ENCODE data around the gene TLR10.
A peak's percentile ranks its signal among the peaks of the same experiment; 100 is the strongest.

The TLR10 gene

GRCh38 chr4:38764277-38764676 lies 18.5 kb downstream of the TLR10 start:
- DNase-seq (ENCODE audit: low read depth in 2 of 2): no peak

GRCh38 chr4:38762560-38762959 lies 20.2 kb downstream of the TLR10 start:
- DNase-seq (ENCODE audit: low read depth in 2 of 2): no peak

GRCh38 chr4:38759790-38760122 lies 23.0 kb downstream of the TLR10 start:
- no peak for DNase-seq (ENCODE audit: low read depth in 2 of 2)

- DNase-seq (ENCODE audit: low read depth in 2 of 2): peak; percentile 18 to 56
Observed at GRCh38 chr4:38759113-38759789, 23.5 kb downstream of the TLR10 start.

GRCh38 chr4:38757945-38758600 lies 24.7 kb downstream of the TLR10 start:
- DNase-seq (ENCODE audit: low read depth in 2 of 2): no peak

GRCh38 chr4:38752941-38753806 lies 29.6 kb downstream of the TLR10 start:
- DNase-seq (ENCODE audit: low read depth in 2 of 2): no peak

GRCh38 chr4:38752372-38752940 lies 30.3 kb downstream of the TLR10 start:
- DNase-seq (ENCODE audit: low read depth in 2 of 2): no peak

GRCh38 chr4:38751341-38752010 lies 31.3 kb downstream of the TLR10 start:
- DNase-seq (ENCODE audit: low read depth in 2 of 2): no peak

GRCh38 chr4:38749336-38749735 lies 33.5 kb downstream of the TLR10 start:
- no peak for DNase-seq (ENCODE audit: low read depth in 2 of 2)

- DNase-seq (ENCODE audit: low read depth in 2 of 2): no peak
Observed at GRCh38 chr4:38747629-38748028, 35.2 kb downstream of the TLR10 start.

GRCh38 chr4:38745881-38746280 lies 36.9 kb downstream of the TLR10 start:
- no peak for DNase-seq (ENCODE audit: low read depth in 2 of 2)

- no peak for DNase-seq (ENCODE audit: low read depth in 2 of 2)
Observed at GRCh38 chr4:38743866-38744265, 38.9 kb downstream of the TLR10 start.

GRCh38 chr4:38740303-38740702 lies 42.5 kb downstream of the TLR10 start:
- no peak for DNase-seq (ENCODE audit: low read depth in 2 of 2)

GRCh38 chr4:38738940-38739803 lies 43.6 kb downstream of the TLR10 start:
- DNase-seq (ENCODE audit: low read depth in 2 of 2): no peak

GRCh38 chr4:38735870-38736269 lies 46.9 kb downstream of the TLR10 start:
- DNase-seq (ENCODE audit: low read depth in 2 of 2): no peak

GRCh38 chr4:38734911-38735310 lies 47.9 kb downstream of the TLR10 start:
- no peak for DNase-seq (ENCODE audit: low read depth in 2 of 2)

GRCh38 chr4:38734446-38734845 lies 48.3 kb downstream of the TLR10 start:
- DNase-seq (ENCODE audit: low read depth in 2 of 2): no peak

- DNase-seq (ENCODE audit: low read depth in 2 of 2): no peak
Observed at GRCh38 chr4:38733663-38734062, 49.1 kb downstream of the TLR10 start.

- DNase-seq (ENCODE audit: low read depth in 2 of 2): peak; percentile 78 to 89
Observed at GRCh38 chr4:38730830-38731646, 51.8 kb downstream of the TLR10 start.

- no peak for DNase-seq (ENCODE audit: low read depth in 2 of 2)
Observed at GRCh38 chr4:38730493-38730829, 52.3 kb downstream of the TLR10 start.
